ENCODE data around the gene TRIM38.
"Not testable (repeated sequence)": the region's sequence is repeated elsewhere in the genome, so short reads cannot be mapped to it uniquely, and the experiment has no call there.

DNA sequence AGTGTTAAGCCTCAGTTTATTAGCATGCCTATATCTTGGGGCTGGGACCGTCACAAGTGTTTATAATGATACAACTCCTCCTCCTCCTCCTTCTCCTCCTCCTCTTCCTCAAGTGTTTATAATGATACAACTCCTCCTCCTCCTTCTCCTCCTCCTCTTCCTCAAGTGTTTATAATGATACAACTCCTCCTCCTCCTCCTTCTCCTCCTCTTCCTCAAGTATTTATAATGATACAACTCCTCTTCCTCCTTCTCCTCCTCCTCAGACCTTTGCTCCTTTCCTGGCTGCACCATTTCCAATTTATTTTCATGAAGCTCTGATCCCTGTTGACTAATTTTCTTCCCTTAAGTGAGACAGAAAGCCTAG, 44.3 kb downstream of the TRIM38 start:
- TF ChIP-seq POLR2A, EP300 (IDR thresholded peaks at IDR 0.05): not testable (repeated sequence)
- TF ChIP-seq, protein P1, sequence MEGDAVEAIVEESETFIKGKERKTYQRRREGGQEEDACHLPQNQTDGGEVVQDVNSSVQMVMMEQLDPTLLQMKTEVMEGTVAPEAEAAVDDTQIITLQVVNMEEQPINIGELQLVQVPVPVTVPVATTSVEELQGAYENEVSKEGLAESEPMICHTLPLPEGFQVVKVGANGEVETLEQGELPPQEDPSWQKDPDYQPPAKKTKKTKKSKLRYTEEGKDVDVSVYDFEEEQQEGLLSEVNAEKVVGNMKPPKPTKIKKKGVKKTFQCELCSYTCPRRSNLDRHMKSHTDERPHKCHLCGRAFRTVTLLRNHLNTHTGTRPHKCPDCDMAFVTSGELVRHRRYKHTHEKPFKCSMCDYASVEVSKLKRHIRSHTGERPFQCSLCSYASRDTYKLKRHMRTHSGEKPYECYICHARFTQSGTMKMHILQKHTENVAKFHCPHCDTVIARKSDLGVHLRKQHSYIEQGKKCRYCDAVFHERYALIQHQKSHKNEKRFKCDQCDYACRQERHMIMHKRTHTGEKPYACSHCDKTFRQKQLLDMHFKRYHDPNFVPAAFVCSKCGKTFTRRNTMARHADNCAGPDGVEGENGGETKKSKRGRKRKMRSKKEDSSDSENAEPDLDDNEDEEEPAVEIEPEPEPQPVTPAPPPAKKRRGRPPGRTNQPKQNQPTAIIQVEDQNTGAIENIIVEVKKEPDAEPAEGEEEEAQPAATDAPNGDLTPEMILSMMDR (IDR thresholded peaks at IDR 0.05) = not testable (repeated sequence)
